Activated CD4-positive, alpha-beta T cell treated with anti-CD3 and anti-CD28 coated beads for 36 hours (primary cell): ENCODE measurements around the gene ZCWPW2. TPM values are rescaled to one million over a fixed set of nuclear protein-coding genes. Genes with fewer than 3 reads are reported as not detected.

Source experiments
- ATAC-seq: fragments of 200-7000 bp; cut with Tn5 transposase; one replicate; pipeline ENCODE4 v1.10.0; 2021; ENCODE audit warnings: mild to moderate bottlenecking, moderate library complexity
- CTCF ChIA-PET: fragments of 350-600 bp; sonication (Branson Sonifier 250); formaldehyde crosslinking; loops from one replicate; lab custom pipeline; 2021; ENCODE audit warnings: antibody characterized with exemption; lab: Charles Lee
- POLR2A ChIA-PET: fragments of 350-600 bp; sonication (Branson Sonifier 250); formaldehyde crosslinking; loops from one replicate; lab custom pipeline; 2021; ENCODE audit warnings: antibody characterized with exemption, inconsistent platforms; lab: Charles Lee
- DNase-seq: peaks from one replicate; pipeline ENCODE4 v3.0.0-alpha.2; 2020
- H3K27ac Mint-ChIP-seq: one replicate; pipeline ENCODE4 v1.8.0; 2021; ENCODE audit warnings: mixed read lengths
- H3K27me3 Mint-ChIP-seq: one replicate; pipeline ENCODE4 v1.8.0; 2021; ENCODE audit warnings: mixed read lengths
- H3K36me3 Mint-ChIP-seq: one replicate; pipeline ENCODE4 v1.8.0; 2021; ENCODE audit warnings: low read depth, mixed read lengths
- H3K4me1 Mint-ChIP-seq: one replicate; pipeline ENCODE4 v1.8.0; 2021; ENCODE audit warnings: mixed read lengths
- H3K4me3 Mint-ChIP-seq: one replicate; pipeline ENCODE4 v1.8.0; 2021; ENCODE audit warnings: mild to moderate bottlenecking, moderate library complexity, mixed read lengths
- H3K9me3 Mint-ChIP-seq: one replicate; pipeline ENCODE4 v1.8.0; 2021; ENCODE audit warnings: low read depth, mixed read lengths
- intact Hi-C, 2 experiments: fragments of 100-400 bp; cut with DNase I in 1 of 2; cut with micrococcal nuclease in 1 of 2; formaldehyde crosslinking; loops; one replicate each; pipeline versions ENCODE4 v1.14.2 to v1.15.1; 2022 to 2024; cut with DNase I, micrococcal nuclease
- total RNA-seq, 2 experiments: library from RNA; stranded (reverse); gene quantifications; one replicate each; pipeline ENCODE4 v1.2.3, GENCODE V29; 2021

The ZCWPW2 gene, protein sequence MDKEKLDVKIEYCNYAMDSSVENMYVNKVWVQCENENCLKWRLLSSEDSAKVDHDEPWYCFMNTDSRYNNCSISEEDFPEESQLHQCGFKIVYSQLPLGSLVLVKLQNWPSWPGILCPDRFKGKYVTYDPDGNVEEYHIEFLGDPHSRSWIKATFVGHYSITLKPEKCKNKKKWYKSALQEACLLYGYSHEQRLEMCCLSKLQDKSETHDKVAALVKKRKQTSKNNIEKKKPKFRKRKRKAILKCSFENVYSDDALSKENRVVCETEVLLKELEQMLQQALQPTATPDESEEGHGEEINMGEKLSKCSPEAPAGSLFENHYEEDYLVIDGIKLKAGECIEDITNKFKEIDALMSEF
- total RNA-seq: under 1 TPM; 0.37 to 0.39 TPM

DNA sequence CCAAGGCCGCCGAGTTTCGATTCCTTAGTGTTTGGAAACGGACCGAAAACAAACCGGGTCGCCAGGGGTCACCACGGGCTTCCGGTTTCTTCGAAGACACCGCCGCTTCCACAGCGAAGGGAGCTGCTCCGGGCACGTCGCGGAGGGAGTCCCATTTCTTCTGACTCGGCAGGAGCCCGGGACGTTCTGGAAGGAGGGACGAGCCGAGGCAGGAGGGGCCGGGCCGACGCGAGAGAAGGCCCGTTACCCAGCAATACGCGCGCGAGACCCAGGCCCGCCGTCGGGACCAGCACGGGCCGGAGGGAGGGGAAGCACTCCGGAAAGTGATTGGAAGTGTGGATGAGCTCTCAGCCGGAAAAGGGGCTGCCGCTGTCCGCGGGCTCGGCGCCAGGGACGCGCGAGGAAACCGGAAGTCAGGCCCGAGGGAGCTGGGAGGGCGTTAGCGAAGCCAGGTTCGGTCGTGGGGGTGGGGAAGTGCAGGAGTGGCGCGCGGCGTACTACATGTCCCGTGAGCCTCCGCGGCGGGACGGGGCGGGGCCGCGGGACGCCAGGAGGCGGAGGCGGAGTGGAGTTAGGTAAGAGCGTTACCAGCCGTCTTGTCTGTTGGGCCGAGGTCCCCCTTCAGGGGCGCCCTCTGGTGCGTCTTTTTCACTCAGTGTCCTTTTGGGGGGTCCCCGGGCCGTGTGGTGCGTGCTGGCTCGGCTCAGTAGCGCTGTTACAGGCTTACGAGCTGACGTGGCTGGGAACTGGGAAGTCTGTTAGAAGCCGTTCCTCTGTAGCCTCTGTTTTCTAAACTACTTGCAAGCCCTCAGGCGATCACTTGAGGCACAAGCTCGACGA, at the start of gene ZCWPW2, which contains the start of gene AZI2:
TSS of gene ZCWPW2 (plus strand) at position 93 of the 840 bp plus-strand sequence. CDS start 64,348 bp downstream, outside the sequence.
TSS of gene AZI2 (minus strand) at position 196 of the 840 bp plus-strand sequence. CDS start 8,207 bp downstream, outside the sequence.
- H3K27me3 Mint-ChIP-seq: no peaks in the 10 kb centered on the region
- peaks cover 43% of the 10 kb centered on the region for H3K4me1 Mint-ChIP-seq
- H3K9me3 Mint-ChIP-seq: peaks cover 6% of the 10 kb centered on the region
- H3K36me3 Mint-ChIP-seq: peaks cover 29% of the 10 kb centered on the region
- intact Hi-C loops: loop anchor here (1.0 to 10.0 kb wide), 12 partner anchors 22 to 982 kb away; partner anchors contain the start of genes CMC1 (in 2 of the 2), SLC4A7 (in 2 of the 2) and NEK10 (in 1 of the 2)
- ChIA-PET POLR2A (interaction anchor here (0.7 to 2.3 kb wide), 4 partner anchors 22 to 1223 kb away, joined by 3 to 12 read pairs (median 3); partner anchors contain the start of gene SLC4A7), CTCF (interaction anchor here (0.6 to 1.9 kb wide), 7 partner anchors 9 to 1205 kb away, joined by 3 to 15 read pairs (median 5); no protein-coding TSS in a partner anchor)
- ATAC-seq (peak; percentile 87), DNase-seq (peak; percentile 96)
- H3K27ac Mint-ChIP-seq: peak within 1 kb of the TSS; percentile 98
- peak within 1 kb of the TSS; percentile 98 for H3K4me3 Mint-ChIP-seq

DNA sequence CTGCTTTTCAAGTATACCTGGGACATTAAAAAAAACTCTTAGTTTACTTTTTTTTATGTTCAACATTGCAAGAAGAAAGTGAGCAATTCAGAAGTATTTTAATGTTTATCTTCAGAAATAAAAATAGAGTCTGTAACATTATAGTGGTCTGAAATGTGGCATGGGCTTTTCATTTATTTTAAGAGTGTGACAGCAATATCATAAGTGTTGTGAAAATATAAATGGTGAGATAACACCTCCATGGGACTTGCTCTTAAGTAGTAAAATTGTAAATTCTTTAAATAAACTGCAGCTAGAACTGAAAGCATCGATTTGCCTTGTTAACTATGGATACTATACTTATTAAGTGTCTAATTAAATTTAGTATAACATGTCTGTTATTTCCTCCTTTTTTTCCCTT, 48.8 kb upstream of the ZCWPW2 start:
- CTCF ChIA-PET: interaction anchor here (1.0 kb wide), 1 partner anchor 18 kb away, joined by 3 read pairs; no protein-coding TSS in a partner anchor
- ATAC-seq: no peak
- intact Hi-C loops: no loop called here

DNA sequence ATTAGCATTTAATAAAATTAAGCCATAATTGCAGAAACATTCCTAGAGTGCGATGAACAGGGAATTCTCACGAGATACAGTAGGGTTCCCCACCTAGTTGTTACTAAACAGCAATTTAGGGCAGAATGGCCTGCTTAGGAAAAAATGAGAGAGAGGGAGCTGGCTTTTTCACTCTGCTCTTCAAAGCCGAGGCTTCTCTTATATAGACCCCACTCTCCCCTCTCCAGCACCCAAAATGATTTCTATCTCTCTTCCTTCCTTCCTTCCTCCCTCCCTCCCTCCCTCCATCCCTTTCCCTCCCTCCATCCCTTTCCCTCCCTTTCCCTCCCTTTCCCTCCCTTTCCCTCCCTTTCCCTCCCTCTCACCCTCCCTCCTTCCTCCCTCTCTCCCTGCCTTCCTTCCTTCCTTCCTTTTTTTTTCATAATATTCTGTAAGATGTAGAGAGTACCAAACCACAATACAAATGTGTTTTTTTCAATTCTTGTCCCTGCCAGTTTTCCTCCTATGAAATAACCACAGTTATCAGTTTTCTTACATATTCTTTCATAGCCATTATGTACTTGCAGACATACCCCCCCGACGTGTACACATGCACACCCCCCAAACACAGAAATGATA, 48.1 kb upstream of the ZCWPW2 start:
- H3K27ac Mint-ChIP-seq: no peak overlapping the region
- H3K27me3 Mint-ChIP-seq: no peaks in the 10 kb centered on the region
- no peaks in the 10 kb centered on the region for H3K9me3 Mint-ChIP-seq
- ChIA-PET POLR2A (no interaction called here), CTCF (no interaction called here)
- H3K4me3 Mint-ChIP-seq: no peak overlapping the region
- intact Hi-C loops: no loop called here
- DNase-seq (no peak), ATAC-seq (no peak)
- H3K36me3 Mint-ChIP-seq: peaks cover under 1% of the 10 kb centered on the region
- H3K4me1 Mint-ChIP-seq: peaks cover 5% of the 10 kb centered on the region

More for the DNA sequence above, 48.8 kb upstream of the ZCWPW2 start:
- POLR2A ChIA-PET: no interaction called here
- Mint-ChIP-seq H3K9me3 (no peaks in the 10 kb centered on the region), H3K4me1 (peaks cover 11% of the 10 kb centered on the region), H3K4me3 (no peak overlapping the region), H3K27ac (no peak overlapping the region), H3K27me3 (no peaks in the 10 kb centered on the region), H3K36me3 (no peaks in the 10 kb centered on the region)
- DNase-seq: no peak

DNA sequence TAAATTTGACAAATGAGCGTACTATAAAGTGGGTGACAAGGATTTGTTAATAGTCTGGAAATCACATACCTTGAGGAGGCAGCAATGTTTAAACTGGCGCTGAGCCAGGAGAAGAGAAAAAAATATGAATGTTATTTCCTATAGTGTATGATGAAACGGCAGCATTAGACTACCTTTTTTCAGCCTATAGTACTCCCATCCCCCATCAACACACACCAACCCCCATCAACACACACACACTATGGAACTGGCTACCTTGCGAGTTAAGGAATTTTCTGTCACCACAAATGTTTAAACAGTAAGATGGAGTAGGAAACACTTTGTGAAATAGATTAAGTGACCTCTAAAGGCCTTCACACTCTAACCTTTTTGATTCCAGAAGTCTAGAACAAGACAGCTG, 46.8 kb upstream of the ZCWPW2 start:
- no peak overlapping the region for H3K27ac Mint-ChIP-seq
- ChIA-PET POLR2A (no interaction called here), CTCF (no interaction called here)
- ATAC-seq (no peak), DNase-seq (no peak)
- H3K27me3 Mint-ChIP-seq: no peaks in the 10 kb centered on the region
- no peaks in the 10 kb centered on the region for H3K4me1 Mint-ChIP-seq
- peaks cover 6% of the 10 kb centered on the region for H3K36me3 Mint-ChIP-seq
- no peak overlapping the region for H3K4me3 Mint-ChIP-seq
- no peaks in the 10 kb centered on the region for H3K9me3 Mint-ChIP-seq
- intact Hi-C loops: no loop called here

DNA sequence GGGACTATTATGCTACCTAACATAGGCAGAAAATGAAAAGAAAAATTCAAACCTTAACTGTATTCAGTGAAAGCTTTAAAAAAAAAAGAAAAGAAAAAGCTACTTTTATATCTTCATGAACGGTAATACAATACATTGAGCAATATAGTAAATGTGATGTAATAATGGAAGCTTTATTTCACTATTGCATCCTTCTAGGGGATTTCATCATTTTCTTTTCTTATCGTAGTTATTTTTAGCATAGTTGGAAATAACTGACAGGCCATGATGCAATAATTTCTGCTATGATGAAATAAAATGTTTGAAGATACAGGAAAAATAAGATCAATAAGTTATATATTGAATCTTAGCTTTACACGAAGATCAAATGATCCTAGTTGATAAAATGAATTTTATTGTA, 40.3 kb upstream of the ZCWPW2 start:
- H3K36me3 Mint-ChIP-seq: peaks cover 8% of the 10 kb centered on the region
- no peaks in the 10 kb centered on the region for H3K9me3 Mint-ChIP-seq
- CTCF ChIA-PET: interaction anchor here (0.8 to 1.2 kb wide), 4 partner anchors 9 to 21 kb away, joined by 3 to 4 read pairs (median 4); no protein-coding TSS in a partner anchor
- H3K4me1 Mint-ChIP-seq: no peaks in the 10 kb centered on the region
- H3K4me3 Mint-ChIP-seq: no peak overlapping the region
- POLR2A ChIA-PET: interaction anchor here (0.7 kb wide), 1 partner anchor 584 kb away, joined by 4 read pairs; no protein-coding TSS in a partner anchor
- no peak overlapping the region for H3K27ac Mint-ChIP-seq
- no peaks in the 10 kb centered on the region for H3K27me3 Mint-ChIP-seq
- DNase-seq (no peak), ATAC-seq (no peak)
- intact Hi-C loops: no loop called here

DNA sequence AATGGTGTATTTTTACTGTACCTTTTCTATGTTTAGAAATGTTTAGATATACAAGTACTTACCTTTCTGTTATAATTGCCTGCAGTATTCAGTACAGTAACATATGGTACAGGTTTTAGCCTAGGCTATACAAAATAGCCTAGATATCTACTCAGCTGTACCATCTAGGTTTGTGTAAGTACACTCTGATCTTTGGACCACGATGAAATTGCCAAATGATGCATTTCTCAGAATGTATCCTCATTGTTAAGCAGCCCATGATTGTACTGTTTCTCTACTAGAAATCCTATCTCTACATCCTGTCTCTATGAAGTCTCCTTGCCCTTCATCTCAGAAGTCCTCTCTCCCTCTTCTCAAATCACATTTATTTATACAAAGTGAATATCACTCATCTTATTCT, 32.8 kb upstream of the ZCWPW2 start:
- intact Hi-C loops: no loop called here
- ChIA-PET CTCF (no interaction called here), POLR2A (no interaction called here)

DNA sequence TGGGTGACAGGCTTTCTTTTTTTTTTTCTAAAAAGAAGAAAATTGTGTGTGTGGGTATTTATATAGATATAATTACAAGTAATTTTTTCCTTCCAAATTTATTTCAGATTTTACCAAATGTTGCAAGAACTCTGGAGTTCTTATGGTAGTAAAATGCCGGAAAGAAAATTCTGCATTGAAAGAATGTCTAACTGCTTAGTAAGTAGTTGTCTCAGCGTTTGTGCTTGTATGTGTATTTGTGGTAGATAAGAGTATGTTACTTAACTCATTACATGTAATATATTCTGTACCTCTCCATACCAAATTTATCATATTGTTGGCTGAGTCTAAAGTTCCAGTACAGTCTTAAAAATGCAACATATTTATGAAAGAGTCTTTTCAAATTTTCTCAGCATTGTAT, 32.3 kb upstream of the ZCWPW2 start:
- no peaks in the 10 kb centered on the region for H3K9me3 Mint-ChIP-seq
- H3K27me3 Mint-ChIP-seq: no peaks in the 10 kb centered on the region
- intact Hi-C loops: no loop called here
- ATAC-seq: no peak
- POLR2A ChIA-PET: no interaction called here
- CTCF ChIA-PET: no interaction called here
- peaks cover 4% of the 10 kb centered on the region for H3K4me1 Mint-ChIP-seq
- no peak overlapping the region for H3K27ac Mint-ChIP-seq
- no peak for DNase-seq
- peaks cover 18% of the 10 kb centered on the region for H3K36me3 Mint-ChIP-seq
- no peak overlapping the region for H3K4me3 Mint-ChIP-seq

More for the DNA sequence above, 32.8 kb upstream of the ZCWPW2 start:
- ATAC-seq: no peak
- Mint-ChIP-seq H3K9me3 (no peaks in the 10 kb centered on the region), H3K4me3 (no peak overlapping the region), H3K4me1 (peaks cover under 1% of the 10 kb centered on the region), H3K27ac (no peak overlapping the region), H3K36me3 (peaks cover 12% of the 10 kb centered on the region), H3K27me3 (no peaks in the 10 kb centered on the region)
- no peak for DNase-seq

DNA sequence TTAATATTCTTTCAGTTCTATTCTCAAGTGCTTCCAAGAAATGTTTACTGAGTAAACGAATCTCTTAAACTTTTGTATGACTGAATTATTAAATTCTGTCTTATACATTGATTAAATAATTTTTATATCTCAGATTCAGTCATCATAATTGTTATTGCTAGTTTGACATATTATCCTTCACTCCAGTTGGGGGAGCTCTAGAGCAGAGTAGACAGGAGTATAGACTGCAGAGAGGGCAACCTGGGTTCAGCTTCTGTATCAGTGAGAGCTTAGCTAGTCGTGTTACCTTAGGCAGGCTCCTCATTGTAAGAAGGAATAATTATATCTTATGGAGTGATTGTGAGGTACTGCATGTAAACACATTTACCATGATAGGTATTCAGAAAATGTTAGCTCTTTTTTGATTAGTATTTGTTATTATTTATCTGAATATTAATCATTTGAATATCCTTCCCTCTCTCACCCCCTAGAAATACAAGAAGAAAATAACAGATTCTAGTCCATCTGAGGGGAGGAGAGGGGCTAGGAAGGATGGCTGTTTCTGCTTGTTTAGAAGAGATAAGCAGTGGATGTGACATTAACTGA, 31.0 kb upstream of the ZCWPW2 start:
- Mint-ChIP-seq H3K4me1 (peaks cover 4% of the 10 kb centered on the region), H3K27me3 (no peaks in the 10 kb centered on the region), H3K27ac (no peak overlapping the region), H3K4me3 (no peak overlapping the region), H3K36me3 (peaks cover 19% of the 10 kb centered on the region), H3K9me3 (no peaks in the 10 kb centered on the region)
- POLR2A ChIA-PET: no interaction called here
- CTCF ChIA-PET: interaction anchor here (0.5 to 2.2 kb wide), 10 partner anchors 9 to 1183 kb away, joined by 3 to 25 read pairs (median 3); no protein-coding TSS in a partner anchor
- intact Hi-C loops: loop anchor here in 1 of 2 experiments (1.0 kb wide), 1 partner anchor 9 kb away; no protein-coding TSS in a partner anchor
- peak; percentile 93 for ATAC-seq
- peak; percentile 36 for DNase-seq

DNA sequence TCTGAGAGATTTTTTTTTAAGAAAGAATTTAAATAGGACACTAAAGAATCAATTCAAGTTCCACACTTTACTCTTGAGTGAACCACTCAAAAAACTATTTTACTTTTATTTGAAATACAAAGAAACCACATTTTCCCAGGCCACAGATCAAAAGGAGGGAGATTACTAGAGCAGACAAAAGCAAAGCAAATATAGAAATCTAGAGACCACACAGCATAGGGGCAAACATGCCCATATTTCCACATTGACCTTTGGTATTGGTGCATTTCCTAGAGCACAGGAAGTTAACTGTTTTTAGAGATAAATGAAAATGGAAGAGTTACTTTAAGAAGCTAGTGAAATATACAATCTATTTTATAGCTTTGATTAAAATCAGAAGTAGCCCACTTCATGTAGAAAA, 27.5 kb upstream of the ZCWPW2 start:
- peaks cover 25% of the 10 kb centered on the region for H3K36me3 Mint-ChIP-seq
- no peak overlapping the region for H3K4me3 Mint-ChIP-seq
- H3K9me3 Mint-ChIP-seq: no peaks in the 10 kb centered on the region
- ATAC-seq (no peak), DNase-seq (no peak)
- H3K27me3 Mint-ChIP-seq: no peaks in the 10 kb centered on the region
- intact Hi-C loops: loop anchor here in 1 of 2 experiments (10.0 kb wide), 1 partner anchor 1186 kb away; no protein-coding TSS in a partner anchor
- peaks cover 9% of the 10 kb centered on the region for H3K4me1 Mint-ChIP-seq
- ChIA-PET POLR2A (interaction anchor here (0.7 kb wide), 1 partner anchor 149 kb away, joined by 3 read pairs; no protein-coding TSS in a partner anchor), CTCF (interaction anchor here (1.7 to 2.9 kb wide), 4 partner anchors 9 to 609 kb away, joined by 6 to 15 read pairs (median 10); no protein-coding TSS in a partner anchor)
- no peak overlapping the region for H3K27ac Mint-ChIP-seq

DNA sequence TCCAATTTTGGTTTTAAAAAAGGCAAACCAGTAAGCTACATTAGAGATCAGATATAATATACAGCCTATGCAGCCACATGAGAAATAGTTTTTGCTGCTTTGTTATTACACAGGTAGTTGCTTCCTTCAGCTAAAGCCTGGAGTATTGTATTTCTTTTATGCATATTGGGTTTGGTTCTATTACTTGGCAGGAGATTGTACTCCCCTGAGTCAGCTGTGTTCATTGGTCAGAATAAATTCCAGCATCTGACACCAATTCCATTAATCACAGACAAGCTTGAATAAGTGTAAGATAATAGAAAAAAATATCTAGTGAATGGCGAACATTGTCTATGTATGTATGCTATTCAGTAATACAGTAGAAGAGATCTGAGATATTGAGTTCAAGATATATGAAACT, 26.1 kb upstream of the ZCWPW2 start:
- ChIA-PET POLR2A (no interaction called here), CTCF (interaction anchor here (1.3 to 2.9 kb wide), 4 partner anchors 10 to 610 kb away, joined by 5 to 15 read pairs (median 10); partner anchors contain the start of genes AZI2 and ZCWPW2)
- Mint-ChIP-seq H3K4me3 (no peak overlapping the region), H3K27me3 (no peaks in the 10 kb centered on the region), H3K36me3 (peaks cover 25% of the 10 kb centered on the region), H3K27ac (no peak overlapping the region), H3K9me3 (no peaks in the 10 kb centered on the region), H3K4me1 (peaks cover 18% of the 10 kb centered on the region)
- intact Hi-C loops: loop anchor here in 1 of 2 experiments (10.0 kb wide), 1 partner anchor 1188 kb away; no protein-coding TSS in a partner anchor
- ATAC-seq: no peak
- DNase-seq: no peak
